HepG2 (cell line): ENCODE measurements around the gene INHBB. TPM values are rescaled to one million over a fixed set of nuclear protein-coding genes. Genes with fewer than 3 reads are reported as not detected.

ENCODE experiments used
- AKAP8 ChIP-seq: sonication (generic); formaldehyde crosslinking; IDR thresholded peaks from 2 replicates; pipeline ENCODE4 v1.5.1; 2020; ENCODE audit warnings: mild to moderate bottlenecking, missing genetic modification reagents
- HMGXB3 ChIP-seq: sonication (generic); formaldehyde crosslinking; IDR thresholded peaks from 2 replicates; pipeline ENCODE4 v1.4.0; 2020; ENCODE audit warnings: missing genetic modification reagents, borderline replicate concordance
- JUNB ChIP-seq: sonication (generic); formaldehyde crosslinking; IDR thresholded peaks from 2 replicates; pipeline ENCODE4 v1.8.0; 2022; ENCODE audit warnings: missing genetic modification reagents, mild to moderate bottlenecking, borderline replicate concordance
- KMT2A ChIP-seq: sonication (generic); formaldehyde crosslinking; IDR thresholded peaks from 2 replicates; pipeline ENCODE4 v1.4.0; 2020; ENCODE audit warnings: missing genetic modification reagents
- MAFF ChIP-seq: IDR thresholded peaks from 2 replicates; pipeline ENCODE4 v1.6.1; 2011; ENCODE audit warnings: low read depth, low read length, improper control_type of control experiment
- PHF21A ChIP-seq: sonication (generic); formaldehyde crosslinking; IDR thresholded peaks from 2 replicates; pipeline ENCODE4 v1.5.0; 2020; ENCODE audit warnings: mild to moderate bottlenecking, missing genetic modification reagents
- POLR2AphosphoS2 ChIP-seq: IDR thresholded peaks from 2 replicates; pipeline ENCODE4 v1.6.1; 2011; ENCODE audit warnings: low read depth, low read length, improper control_type of control experiment
- REPIN1 ChIP-seq: sonication (generic); formaldehyde crosslinking; IDR thresholded peaks from 2 replicates; pipeline ENCODE4 v1.8.0; 2022; ENCODE audit warnings: missing genetic modification reagents, low read depth, mild to moderate bottlenecking, borderline replicate concordance
- ZBTB34 ChIP-seq: sonication (generic); formaldehyde crosslinking; IDR thresholded peaks from 2 replicates; pipeline ENCODE4 v1.8.0; 2022; ENCODE audit warnings: mild to moderate bottlenecking, missing genetic modification reagents
- ZFP37 ChIP-seq: sonication (generic); formaldehyde crosslinking; IDR thresholded peaks from 2 replicates; pipeline ENCODE4 v1.4.0; 2020; ENCODE audit warnings: missing genetic modification reagents, borderline replicate concordance
- ZNF556 ChIP-seq: sonication (generic); formaldehyde crosslinking; IDR thresholded peaks from 2 replicates; pipeline ENCODE4 v1.4.0; 2020; ENCODE audit warnings: mild to moderate bottlenecking, missing genetic modification reagents, borderline replicate concordance
- ZNF75D ChIP-seq: sonication (generic); formaldehyde crosslinking; IDR thresholded peaks from 2 replicates; pipeline ENCODE4 v1.8.1; 2023; ENCODE audit warnings: missing genetic modification reagents, mild to moderate bottlenecking, borderline replicate concordance
- ZXDC ChIP-seq: sonication (generic); formaldehyde crosslinking; IDR thresholded peaks from 2 replicates; pipeline ENCODE4 v1.5.0; 2020; ENCODE audit warnings: mild to moderate bottlenecking, missing genetic modification reagents
- polyA plus RNA-seq, 8 experiments: library from polyadenylated mRNA; depleted of rRNA in 3 of 8; stranded (reverse) in 7 of 8; unstranded in 1 of 8; fragments of >200 nt; fragmentation: Illumina TruSeq in 4 of 8; extraction: Trizol in 4 of 8; gene quantifications; 2 replicates each; pipeline versions ENCODE4 v1.2.1 to v1.2.3, GENCODE V29; 2011 to 2016; ENCODE audit warnings: low read depth in 4 of 8, missing spikeins in 1 of 8, mixed read lengths in 1 of 8; ENCODE audit not compliant: insufficient read depth in 1 of 8
- total RNA-seq, 5 experiments: library from RNA; depleted of rRNA; stranded (reverse); fragments of >200 nt; fragmentation: Illumina TruSeq; extraction: Trizol; gene quantifications; 2 replicates each; pipeline ENCODE4 v1.2.3, GENCODE V29; 2016; ENCODE audit warnings: low read depth in 1 of 5
- TF ChIP-seq, protein P1 (sequence below): sonication (generic); formaldehyde crosslinking; IDR thresholded peaks from 2 replicates; pipeline ENCODE4 v1.4.0; 2020; ENCODE audit warnings: missing genetic modification reagents
- TF ChIP-seq, protein P2 (sequence below): sonication (generic); formaldehyde crosslinking; IDR thresholded peaks from 2 replicates; pipeline ENCODE4 v1.9.0; 2021; ENCODE audit warnings: missing genetic modification reagents, borderline replicate concordance

INHBB gene
- total and polyA plus RNA-seq, 2 of the 13 experiments (the other 11 are each of a cell fraction or from before 2014, with no cell fraction given): 0.20 to 1.7 TPM

- 0 out of 2 replicates have a peak, but pooled peaks have one; percentile 56 for TF ChIP-seq ZFP37 (CRISPR knock-in tag)
- TF ChIP-seq, protein P1, sequence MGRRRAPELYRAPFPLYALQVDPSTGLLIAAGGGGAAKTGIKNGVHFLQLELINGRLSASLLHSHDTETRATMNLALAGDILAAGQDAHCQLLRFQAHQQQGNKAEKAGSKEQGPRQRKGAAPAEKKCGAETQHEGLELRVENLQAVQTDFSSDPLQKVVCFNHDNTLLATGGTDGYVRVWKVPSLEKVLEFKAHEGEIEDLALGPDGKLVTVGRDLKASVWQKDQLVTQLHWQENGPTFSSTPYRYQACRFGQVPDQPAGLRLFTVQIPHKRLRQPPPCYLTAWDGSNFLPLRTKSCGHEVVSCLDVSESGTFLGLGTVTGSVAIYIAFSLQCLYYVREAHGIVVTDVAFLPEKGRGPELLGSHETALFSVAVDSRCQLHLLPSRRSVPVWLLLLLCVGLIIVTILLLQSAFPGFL (CRISPR knock-in tag): no peak
- TF ChIP-seq ZXDC: no peak
- TF ChIP-seq MAFF: no peak
- TF ChIP-seq ZNF75D (CRISPR knock-in tag): no peak
- TF ChIP-seq POLR2AphosphoS2: no peak
- peak; percentile 55; the same call in 1 of the 2 replicates for TF ChIP-seq AKAP8 (CRISPR knock-in tag)
- no peak for TF ChIP-seq HMGXB3 (CRISPR knock-in tag)
- TF ChIP-seq JUNB (CRISPR knock-in tag): no peak
- peak; percentile 47; the same call in 1 of the 2 replicates for TF ChIP-seq KMT2A (CRISPR knock-in tag)
- TF ChIP-seq ZNF556 (CRISPR knock-in tag): no peak
- TF ChIP-seq PHF21A (CRISPR knock-in tag): no peak
- no peak for TF ChIP-seq ZBTB34 (CRISPR knock-in tag)
- TF ChIP-seq, protein P2, sequence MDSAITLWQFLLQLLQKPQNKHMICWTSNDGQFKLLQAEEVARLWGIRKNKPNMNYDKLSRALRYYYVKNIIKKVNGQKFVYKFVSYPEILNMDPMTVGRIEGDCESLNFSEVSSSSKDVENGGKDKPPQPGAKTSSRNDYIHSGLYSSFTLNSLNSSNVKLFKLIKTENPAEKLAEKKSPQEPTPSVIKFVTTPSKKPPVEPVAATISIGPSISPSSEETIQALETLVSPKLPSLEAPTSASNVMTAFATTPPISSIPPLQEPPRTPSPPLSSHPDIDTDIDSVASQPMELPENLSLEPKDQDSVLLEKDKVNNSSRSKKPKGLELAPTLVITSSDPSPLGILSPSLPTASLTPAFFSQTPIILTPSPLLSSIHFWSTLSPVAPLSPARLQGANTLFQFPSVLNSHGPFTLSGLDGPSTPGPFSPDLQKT (CRISPR knock-in tag): no peak
- no peak for TF ChIP-seq REPIN1 (CRISPR knock-in tag)
Measured at GRCh38 chr2:120343433-120344105, 2.4 kb upstream of the INHBB start (continued).
